ENCODE results near the gene KLHDC10.
"Not testable (repeated sequence)": the region's sequence is repeated elsewhere in the genome, so short reads cannot be mapped to it uniquely, and the experiment has no call there.

Gene KLHDC10

DNA sequence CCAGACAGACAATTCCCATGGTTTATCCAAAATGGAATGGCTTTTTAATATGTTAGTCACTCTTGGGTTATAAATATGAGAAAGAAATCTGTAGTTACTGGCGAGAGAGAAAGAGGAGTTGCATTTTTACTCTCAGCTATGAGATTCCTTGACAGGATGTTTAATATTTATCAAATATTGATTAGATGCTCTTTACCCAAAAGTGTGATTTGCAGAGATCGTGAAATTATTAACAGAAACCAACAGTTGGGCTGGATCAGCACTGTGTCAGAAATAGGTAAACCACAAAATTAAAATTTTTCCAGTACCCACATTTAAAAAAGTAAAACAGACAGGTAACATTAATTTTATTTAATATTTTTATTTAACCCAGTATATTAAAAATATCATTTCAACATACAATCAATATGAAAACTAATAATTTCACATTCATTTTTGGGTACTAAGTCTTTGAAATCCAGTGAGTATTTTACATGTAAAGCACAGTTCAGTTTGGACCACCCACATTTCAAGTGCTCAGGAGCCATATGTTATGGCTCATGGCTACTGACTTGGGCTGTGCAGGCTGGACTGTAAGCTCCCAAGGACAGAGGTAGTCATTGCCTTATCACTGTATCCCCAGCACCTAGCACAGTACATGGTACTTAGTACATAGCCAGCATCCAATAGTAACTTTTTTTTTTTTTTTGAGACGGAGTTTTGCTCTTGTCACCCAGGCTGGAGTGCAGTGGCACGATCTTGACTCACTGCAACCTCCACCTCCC is 42.5 kb downstream of the KLHDC10 start:
- no peaks in the 10 kb centered on the region for H3K27me3 ChIP-seq (ENCODE audit: control insufficient read depth, insufficient read depth, low read length)

DNA sequence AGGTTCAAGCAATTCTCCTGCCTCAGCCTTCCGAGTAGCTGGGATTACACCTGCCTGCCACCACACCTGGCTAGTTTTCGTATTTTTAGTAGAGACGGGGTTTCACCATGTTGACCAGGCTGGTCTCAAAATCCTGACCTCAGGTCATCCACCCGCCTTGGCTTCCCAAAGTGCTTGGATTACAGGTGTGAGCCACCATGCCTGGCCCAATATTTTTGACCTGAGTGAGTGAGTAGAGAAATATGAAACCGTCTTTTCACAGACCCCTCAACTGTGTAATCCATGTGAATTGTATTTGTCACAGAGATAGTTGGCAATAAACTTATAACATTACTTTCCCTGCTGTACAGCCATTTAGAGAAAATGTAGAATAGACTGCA is 43.1 kb downstream of the KLHDC10 start:
- not testable (repeated sequence) for H3K4me3 ChIP-seq (ENCODE audit: low read length); H3K27me3 ChIP-seq (ENCODE audit: control insufficient read depth, insufficient read depth, low read length); H3K9ac ChIP-seq (ENCODE audit: low read length); H3K27ac ChIP-seq (ENCODE audit: low read depth, low read length); H3K4me1 ChIP-seq (ENCODE audit: control insufficient read depth, insufficient read depth, low read length); H3K36me3 ChIP-seq (ENCODE audit: control insufficient read depth, insufficient read depth, low read length)

More for the DNA sequence above, 42.5 kb downstream of the KLHDC10 start:
- H3K4me1 ChIP-seq (ENCODE audit: control insufficient read depth, insufficient read depth, low read length): no peaks in the 10 kb centered on the region
- no peak overlapping the region for H3K4me3 ChIP-seq (ENCODE audit: low read length)
- no peak overlapping the region for H3K27ac ChIP-seq (ENCODE audit: low read depth, low read length)
- peaks cover 2% of the 10 kb centered on the region for H3K36me3 ChIP-seq (ENCODE audit: control insufficient read depth, insufficient read depth, low read length)
- H3K9ac ChIP-seq (ENCODE audit: low read length): no peak overlapping the region

DNA sequence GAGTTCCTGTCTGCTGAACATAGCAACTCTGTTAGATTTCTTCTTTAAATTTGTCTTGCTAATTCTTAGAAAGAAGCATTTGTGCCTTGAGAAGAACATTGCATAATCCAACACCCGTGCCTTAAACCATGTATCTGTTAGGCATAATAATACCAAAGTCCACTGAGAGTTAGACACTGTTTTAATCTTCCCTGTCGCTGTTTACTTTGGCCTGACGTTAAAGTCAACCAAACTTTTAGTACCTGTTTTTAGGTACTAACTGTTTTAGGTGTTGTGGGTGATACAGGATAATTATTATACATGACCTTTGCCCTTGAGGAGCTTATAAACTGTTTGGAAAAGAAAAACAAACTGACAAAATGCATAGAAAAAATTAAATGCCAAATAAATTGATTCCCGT is 43.6 kb downstream of the KLHDC10 start:
- Histone ChIP-seq H3K4me1 (ENCODE audit: control insufficient read depth, insufficient read depth, low read length) (no peaks in the 10 kb centered on the region), H3K9ac (ENCODE audit: low read length) (no peak overlapping the region), H3K27ac (ENCODE audit: low read depth, low read length) (no peak overlapping the region), H3K36me3 (ENCODE audit: control insufficient read depth, insufficient read depth, low read length) (peaks cover 2% of the 10 kb centered on the region), H3K4me3 (ENCODE audit: low read length) (no peak overlapping the region), H3K27me3 (ENCODE audit: control insufficient read depth, insufficient read depth, low read length) (no peaks in the 10 kb centered on the region)

DNA sequence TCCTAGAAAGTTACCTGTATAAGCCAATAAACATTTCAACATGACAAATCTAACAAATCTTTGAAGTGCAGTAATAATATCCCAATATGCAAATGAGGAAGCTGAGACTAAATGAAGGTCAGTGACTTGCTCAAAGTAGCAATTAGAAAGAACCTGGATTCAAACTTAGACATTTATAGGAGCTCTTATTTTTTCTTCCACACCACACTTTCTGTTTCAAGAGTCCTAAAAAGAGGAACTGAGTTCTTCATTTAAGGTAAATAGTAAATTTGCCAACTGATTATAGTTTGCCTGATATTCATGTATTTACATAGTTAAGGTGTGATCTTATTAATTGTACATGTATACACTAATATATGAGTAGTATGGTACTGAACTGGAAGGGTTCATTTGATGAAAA is 44.0 kb downstream of the KLHDC10 start:
- H3K4me3 ChIP-seq (ENCODE audit: low read length): no peak overlapping the region
- no peaks in the 10 kb centered on the region for H3K27me3 ChIP-seq (ENCODE audit: control insufficient read depth, insufficient read depth, low read length)
- no peaks in the 10 kb centered on the region for H3K4me1 ChIP-seq (ENCODE audit: control insufficient read depth, insufficient read depth, low read length)
- no peak overlapping the region for H3K27ac ChIP-seq (ENCODE audit: low read depth, low read length)
- peaks cover 2% of the 10 kb centered on the region for H3K36me3 ChIP-seq (ENCODE audit: control insufficient read depth, insufficient read depth, low read length)
- no peak overlapping the region for H3K9ac ChIP-seq (ENCODE audit: low read length)

DNA sequence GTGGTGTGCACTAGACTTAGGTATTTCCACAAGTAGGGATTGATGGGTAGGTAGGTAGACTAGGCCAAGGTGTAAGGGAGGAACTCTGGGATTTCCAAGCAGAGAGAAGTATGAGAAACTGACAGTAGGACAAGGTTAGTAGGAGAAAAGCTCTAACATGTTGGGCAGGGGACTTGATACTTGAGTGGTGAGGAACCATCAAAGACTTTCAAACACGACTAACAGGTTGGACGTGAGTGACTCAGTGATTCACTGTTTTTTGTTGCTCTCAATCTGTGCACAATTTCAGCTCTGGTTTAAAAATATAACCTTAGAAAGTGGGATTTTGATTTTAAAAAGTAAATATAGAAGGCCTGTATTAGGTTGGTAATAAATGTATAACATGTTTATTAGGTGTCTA is 44.4 kb downstream of the KLHDC10 start:
- no peak overlapping the region for H3K9ac ChIP-seq (ENCODE audit: low read length)
- no peaks in the 10 kb centered on the region for H3K4me1 ChIP-seq (ENCODE audit: control insufficient read depth, insufficient read depth, low read length)
- peaks cover 2% of the 10 kb centered on the region for H3K36me3 ChIP-seq (ENCODE audit: control insufficient read depth, insufficient read depth, low read length)
- no peak overlapping the region for H3K4me3 ChIP-seq (ENCODE audit: low read length)
- H3K27ac ChIP-seq (ENCODE audit: low read depth, low read length): no peak overlapping the region
- no peaks in the 10 kb centered on the region for H3K27me3 ChIP-seq (ENCODE audit: control insufficient read depth, insufficient read depth, low read length)

DNA sequence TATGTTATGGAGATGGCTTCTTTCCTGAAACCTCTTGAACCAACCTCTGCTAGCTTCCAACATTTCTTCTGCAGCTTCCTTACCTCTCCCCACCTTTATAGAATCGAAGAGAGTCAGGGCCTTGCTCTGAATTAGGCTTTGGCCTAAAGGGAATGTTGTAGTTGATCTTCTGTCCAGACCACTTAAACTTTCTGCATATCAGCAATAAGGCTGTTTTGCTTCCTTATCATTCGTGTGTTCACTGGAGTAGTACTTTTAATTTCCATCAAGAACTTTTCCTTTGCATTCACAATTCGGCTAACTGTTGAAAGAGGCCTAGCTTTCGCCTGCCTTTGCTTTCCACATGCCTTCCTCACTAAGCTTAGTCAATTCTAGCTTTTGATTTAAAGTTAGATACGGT is 48.0 kb downstream of the KLHDC10 start:
- peaks cover 14% of the 10 kb centered on the region for H3K36me3 ChIP-seq (ENCODE audit: control insufficient read depth, insufficient read depth, low read length)
- no peak overlapping the region for H3K9ac ChIP-seq (ENCODE audit: low read length)
- H3K4me3 ChIP-seq (ENCODE audit: low read length): no peak overlapping the region
- H3K27me3 ChIP-seq (ENCODE audit: control insufficient read depth, insufficient read depth, low read length): no peaks in the 10 kb centered on the region
- H3K4me1 ChIP-seq (ENCODE audit: control insufficient read depth, insufficient read depth, low read length): no peaks in the 10 kb centered on the region
- H3K27ac ChIP-seq (ENCODE audit: low read depth, low read length): no peak overlapping the region

DNA sequence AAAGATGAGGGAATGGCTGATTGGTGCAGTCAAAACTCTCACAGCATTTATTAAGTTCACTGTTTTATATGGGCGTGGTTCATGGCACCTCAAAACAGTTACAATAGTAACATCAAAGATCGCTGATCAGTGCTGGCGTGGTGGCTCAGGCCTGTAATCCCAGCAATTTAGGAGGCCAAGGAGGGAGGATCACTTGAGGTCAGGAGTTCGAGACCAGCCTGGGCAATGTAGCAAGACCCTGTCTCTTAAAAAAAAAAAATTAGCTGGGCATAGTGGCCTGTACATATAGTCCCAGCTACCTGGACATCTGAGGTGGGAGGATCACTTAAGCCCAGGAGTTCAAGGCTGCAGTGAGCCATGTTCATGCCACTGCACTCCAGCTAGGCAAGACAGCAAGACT is 48.5 kb downstream of the KLHDC10 start:
- no peak overlapping the region for H3K4me3 ChIP-seq (ENCODE audit: low read length)
- H3K27me3 ChIP-seq (ENCODE audit: control insufficient read depth, insufficient read depth, low read length): no peaks in the 10 kb centered on the region
- H3K9ac ChIP-seq (ENCODE audit: low read length): no peak overlapping the region
- H3K4me1 ChIP-seq (ENCODE audit: control insufficient read depth, insufficient read depth, low read length): no peaks in the 10 kb centered on the region
- H3K27ac ChIP-seq (ENCODE audit: low read depth, low read length): no peak overlapping the region
- H3K36me3 ChIP-seq (ENCODE audit: control insufficient read depth, insufficient read depth, low read length): peaks cover 16% of the 10 kb centered on the region

DNA sequence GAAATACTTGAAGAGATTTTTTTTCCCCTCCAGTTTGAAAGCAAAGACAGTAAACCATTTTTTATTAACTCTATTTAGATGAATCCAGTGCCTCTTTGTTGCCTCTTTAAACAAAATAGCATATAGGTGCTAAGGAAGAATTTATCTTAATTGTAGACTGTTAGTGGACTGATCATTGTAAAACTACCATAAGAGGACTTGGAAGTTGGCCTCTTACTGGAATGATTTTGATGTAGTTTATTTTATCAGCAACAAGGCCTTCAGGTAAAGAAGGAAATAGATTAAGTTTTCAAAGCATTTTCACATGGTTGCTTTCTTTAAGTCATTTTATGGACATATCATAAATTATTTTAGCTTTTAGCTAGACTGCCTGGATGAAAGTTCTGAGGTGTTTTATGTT is 53.2 kb downstream of the KLHDC10 start:
- Histone ChIP-seq H3K9ac (ENCODE audit: low read length) (no peak overlapping the region), H3K36me3 (ENCODE audit: control insufficient read depth, insufficient read depth, low read length) (peaks cover 19% of the 10 kb centered on the region), H3K4me1 (ENCODE audit: control insufficient read depth, insufficient read depth, low read length) (peaks cover 10% of the 10 kb centered on the region), H3K27me3 (ENCODE audit: control insufficient read depth, insufficient read depth, low read length) (no peaks in the 10 kb centered on the region), H3K27ac (ENCODE audit: low read depth, low read length) (no peak overlapping the region), H3K4me3 (ENCODE audit: low read length) (no peak overlapping the region)

DNA sequence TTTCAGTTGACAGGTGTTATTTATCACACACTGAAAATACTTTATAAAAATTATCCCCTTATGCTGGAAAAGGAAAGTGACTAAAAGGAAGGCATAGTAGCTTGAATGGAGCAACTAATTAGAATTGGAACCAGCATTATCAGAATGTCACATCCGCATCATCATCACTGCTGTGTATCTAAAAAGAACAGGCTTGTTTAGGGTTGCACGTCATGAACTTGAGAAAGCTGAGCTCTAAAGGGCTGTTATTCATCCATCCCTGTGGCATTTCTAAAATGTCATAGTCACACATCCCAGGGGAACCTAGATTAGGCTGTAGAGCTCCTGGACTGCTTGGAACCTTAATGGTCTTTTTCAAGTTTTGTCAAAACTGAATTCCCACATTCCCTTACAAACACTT is 54.4 kb downstream of the KLHDC10 start:
- Histone ChIP-seq H3K4me1 (ENCODE audit: control insufficient read depth, insufficient read depth, low read length) (peaks cover 10% of the 10 kb centered on the region), H3K4me3 (ENCODE audit: low read length) (no peak overlapping the region), H3K9ac (ENCODE audit: low read length) (no peak overlapping the region), H3K36me3 (ENCODE audit: control insufficient read depth, insufficient read depth, low read length) (peaks cover 19% of the 10 kb centered on the region), H3K27me3 (ENCODE audit: control insufficient read depth, insufficient read depth, low read length) (no peaks in the 10 kb centered on the region), H3K27ac (ENCODE audit: low read depth, low read length) (no peak overlapping the region)

DNA sequence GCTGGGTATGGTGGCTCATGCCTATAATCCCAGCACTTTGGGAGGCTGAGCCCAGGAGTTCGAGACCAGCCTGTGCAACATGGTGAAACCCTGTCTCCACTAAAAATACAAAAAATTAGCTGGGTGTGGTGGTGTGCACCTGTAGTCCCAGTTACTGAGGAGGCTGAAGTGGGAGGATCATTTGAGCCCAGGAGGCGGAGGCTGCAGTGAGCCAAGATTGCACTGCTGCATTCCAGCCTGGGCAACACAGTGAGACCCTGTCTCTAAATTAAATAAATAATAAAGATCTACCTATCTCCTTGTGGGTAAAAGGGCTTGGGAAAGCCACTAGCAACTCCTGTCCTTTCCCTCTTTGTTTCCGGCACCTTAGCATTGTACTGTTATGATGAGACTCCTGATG is 56.5 kb downstream of the KLHDC10 start:
- H3K27ac ChIP-seq (ENCODE audit: low read depth, low read length); H3K9ac ChIP-seq (ENCODE audit: low read length); H3K27me3 ChIP-seq (ENCODE audit: control insufficient read depth, insufficient read depth, low read length); H3K4me1 ChIP-seq (ENCODE audit: control insufficient read depth, insufficient read depth, low read length); H3K4me3 ChIP-seq (ENCODE audit: low read length): not testable (repeated sequence)
- H3K36me3 ChIP-seq (ENCODE audit: control insufficient read depth, insufficient read depth, low read length): peaks cover 15% of the 10 kb centered on the region

DNA sequence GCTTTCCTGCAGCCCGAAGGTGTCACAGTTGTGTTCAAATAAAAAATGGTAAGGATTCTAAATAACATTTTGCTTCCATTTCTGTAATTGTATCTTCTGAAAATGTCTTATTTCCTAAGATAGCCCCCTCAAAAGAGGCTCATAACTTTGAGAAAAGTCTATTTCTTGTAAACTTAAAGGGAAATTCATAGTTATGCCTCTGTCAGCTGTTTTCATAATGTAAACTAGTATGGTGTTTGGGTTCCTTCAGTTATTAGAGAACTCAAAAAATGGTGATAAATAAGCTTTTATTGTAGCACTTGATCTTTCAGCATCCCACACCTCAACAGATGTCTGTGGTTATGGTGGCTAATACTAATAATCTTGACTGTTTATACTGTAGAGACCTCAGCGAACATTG is 57.1 kb downstream of the KLHDC10 start:
- H3K4me1 ChIP-seq (ENCODE audit: control insufficient read depth, insufficient read depth, low read length): peaks cover 10% of the 10 kb centered on the region
- H3K27me3 ChIP-seq (ENCODE audit: control insufficient read depth, insufficient read depth, low read length): no peaks in the 10 kb centered on the region
- peaks cover 14% of the 10 kb centered on the region for H3K36me3 ChIP-seq (ENCODE audit: control insufficient read depth, insufficient read depth, low read length)
- no peak overlapping the region for H3K9ac ChIP-seq (ENCODE audit: low read length)
- no peak overlapping the region for H3K27ac ChIP-seq (ENCODE audit: low read depth, low read length)
- H3K4me3 ChIP-seq (ENCODE audit: low read length): no peak overlapping the region

DNA sequence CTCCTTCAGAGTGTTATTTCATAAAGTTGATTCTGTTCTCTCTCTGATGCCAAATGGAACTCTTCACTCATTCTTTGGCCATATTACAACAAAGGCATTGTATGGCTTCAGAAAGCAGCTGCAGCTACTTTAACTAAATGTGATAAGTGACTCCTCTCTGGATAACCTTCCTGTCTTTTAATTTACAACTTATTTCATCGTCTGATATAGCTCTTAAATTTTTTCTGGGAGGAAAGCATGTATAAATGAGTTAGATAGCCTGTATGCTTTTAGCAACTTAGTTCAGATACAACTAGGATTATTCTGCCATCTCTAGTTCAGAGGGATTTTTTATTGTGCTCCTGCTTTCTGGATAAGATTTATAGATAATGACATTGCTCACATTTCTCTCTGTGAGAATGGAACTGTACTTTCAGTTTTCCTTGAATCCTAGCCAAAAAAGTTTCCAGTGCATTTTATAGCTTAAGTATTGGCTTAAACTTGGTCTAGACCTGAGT is 57.5 kb downstream of the KLHDC10 start:
- Histone ChIP-seq H3K4me1 (ENCODE audit: control insufficient read depth, insufficient read depth, low read length) (peaks cover 10% of the 10 kb centered on the region), H3K27ac (ENCODE audit: low read depth, low read length) (no peak overlapping the region), H3K36me3 (ENCODE audit: control insufficient read depth, insufficient read depth, low read length) (peaks cover 11% of the 10 kb centered on the region), H3K9ac (ENCODE audit: low read length) (no peak overlapping the region), H3K27me3 (ENCODE audit: control insufficient read depth, insufficient read depth, low read length) (no peaks in the 10 kb centered on the region), H3K4me3 (ENCODE audit: low read length) (peak overlapping the region; percentile 16)

DNA sequence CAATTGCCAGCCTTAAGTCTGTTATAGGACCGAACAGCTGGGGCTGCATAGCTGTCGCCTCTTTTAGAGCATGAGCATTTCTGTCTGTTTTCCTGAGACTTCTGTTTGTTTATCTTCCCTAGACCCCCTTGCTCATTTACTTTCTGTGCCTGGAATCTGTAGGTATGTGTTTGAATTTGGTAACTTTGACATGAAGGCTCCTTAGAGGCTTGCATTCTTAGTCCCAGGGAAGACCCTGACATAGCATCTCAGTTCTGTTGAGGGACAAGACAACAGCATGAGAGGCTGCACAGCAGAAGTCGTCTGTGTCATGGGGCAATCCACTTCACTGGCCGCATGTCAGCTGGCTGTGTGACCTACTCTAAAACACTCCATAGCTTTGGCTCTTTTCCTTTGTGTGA is 58.7 kb downstream of the KLHDC10 start:
- Histone ChIP-seq H3K27ac (ENCODE audit: low read depth, low read length) (no peak overlapping the region), H3K36me3 (ENCODE audit: control insufficient read depth, insufficient read depth, low read length) (peaks cover 8% of the 10 kb centered on the region), H3K4me1 (ENCODE audit: control insufficient read depth, insufficient read depth, low read length) (peaks cover 10% of the 10 kb centered on the region), H3K4me3 (ENCODE audit: low read length) (no peak overlapping the region), H3K9ac (ENCODE audit: low read length) (no peak overlapping the region), H3K27me3 (ENCODE audit: control insufficient read depth, insufficient read depth, low read length) (no peaks in the 10 kb centered on the region)
